HepG2 (cell line): ENCODE measurements around the gene OGT. TPM values are rescaled to one million over a fixed set of nuclear protein-coding genes. Genes with fewer than 3 reads are reported as not detected.

ENCODE experiments used
- ATAC-seq: fragments of 200-7000 bp; cut with Tn5 transposase; 3 replicates; pipeline ENCODE4 v1.9.1; 2020; ENCODE audit warnings: mild to moderate bottlenecking, moderate library complexity
- BruUV-seq: library from RNA; stranded (reverse); fragments of 400-500 nt; replicated peaks from 2 replicates; lab custom pipeline; 2021; lab: Mats Ljungman, UMichigan
- CTCF ChIA-PET: fragments of 300-600 bp; formaldehyde crosslinking; extraction: SDS; loops from one replicate; lab custom pipeline; 2021; ENCODE audit warnings: low total read pairs, inconsistent platforms, low intra/inter-chr PET ratio; lab: Yijun Ruan, JAX
- POLR2A ChIA-PET: fragments of 350-600 bp; sonication (Branson Sonifier 250); formaldehyde crosslinking; loops from one replicate; lab custom pipeline; 2020; ENCODE audit warnings: antibody characterized with exemption, inconsistent platforms; lab: Yijun Ruan, JAX
- DNase-seq: peaks from one replicate; pipeline ENCODE4 v3.0.0-alpha.2; 2015; ENCODE audit warnings: low spot score
- FAIRE-seq: peaks from 3 replicates; lab custom pipeline; 2011; peaks lifted over from hg19 to GRCh38; lab: Jason Lieb, UNC
- H2AFZ ChIP-seq: one replicate; pipeline ENCODE4 v1.6.1; 2011; ENCODE audit warnings: low read length, inconsistent platforms
- H3K27ac ChIP-seq: fragments of 300-600 bp; 3 replicates; pipeline ENCODE4 v1.8.0; 2011; ENCODE audit warnings: mixed run types, mild to moderate bottlenecking, mixed read lengths, low read length, inconsistent platforms; ENCODE audit not compliant: insufficient read depth; ENCODE audit errors: extremely low read length
- H3K27me3 ChIP-seq, 2 experiments: fragments of 200-600 bp in 1 of 2; 2 replicates in 1 of 2; 3 replicates in 1 of 2; pipeline versions ENCODE4 v1.6.0 to v1.8.0; 2011; ENCODE audit warnings: low read length in 2 of 2, mild to moderate bottlenecking in 2 of 2, moderate library complexity in 2 of 2, inconsistent platforms in 1 of 2; ENCODE audit not compliant: insufficient read depth in 2 of 2, control insufficient read depth in 1 of 2
- H3K36me3 ChIP-seq, 2 experiments: fragments of 200-600 bp in 1 of 2; replicated peaks in 1 of 2; 2 replicates in 1 of 2; 3 replicates in 1 of 2; pipeline versions ENCODE4 v1.5.1 to v1.8.0; 2011; ENCODE audit warnings: low read length in 2 of 2, inconsistent platforms in 1 of 2; ENCODE audit not compliant: insufficient read depth in 2 of 2, control insufficient read depth in 1 of 2
- H3K4me1 ChIP-seq: 2 replicates; pipeline ENCODE4 v1.5.1; 2012; ENCODE audit warnings: low read length, inconsistent platforms; ENCODE audit not compliant: insufficient read depth
- H3K4me2 ChIP-seq: 2 replicates; pipeline ENCODE4 v1.6.0; 2011; ENCODE audit warnings: low read depth, low read length, inconsistent platforms
- H3K4me3 ChIP-seq, 3 experiments: fragments of 200-600 bp in 1 of 3; sonication (generic), shearing (Covaris generic) in 1 of 3; replicated peaks in 1 of 3; 2 replicates each; pipeline ENCODE4 v1.5.1; 2011 to 2016; ENCODE audit warnings: low read length in 3 of 3, inconsistent platforms in 2 of 3, low read depth in 2 of 3, mild to moderate bottlenecking in 2 of 3, control low read depth in 1 of 3, mixed read lengths in 1 of 3; ENCODE audit not compliant: insufficient read depth in 1 of 3
- H3K79me2 ChIP-seq: one replicate; pipeline ENCODE4 v1.6.1; 2011; ENCODE audit warnings: low read length, inconsistent platforms; ENCODE audit not compliant: insufficient read depth
- H3K9ac ChIP-seq: 2 replicates; pipeline ENCODE4 v1.6.0; 2011; ENCODE audit warnings: mild to moderate bottlenecking, low read depth, low read length, inconsistent platforms; ENCODE audit not compliant: insufficient read depth
- H3K9me3 ChIP-seq: 2 replicates; pipeline ENCODE4 v1.5.1; 2012; ENCODE audit warnings: mild to moderate bottlenecking, low read length
- H4K20me1 ChIP-seq: 2 replicates; pipeline ENCODE4 v1.6.0; 2011; ENCODE audit warnings: inconsistent platforms, mild to moderate bottlenecking, low read length, moderate library complexity; ENCODE audit not compliant: insufficient read depth
- CBX5 ChIP-seq: sonication (generic); formaldehyde crosslinking; IDR thresholded peaks from 2 replicates; pipeline ENCODE4 v1.4.0; 2020; ENCODE audit warnings: missing genetic modification reagents, borderline replicate concordance
- CEBPB ChIP-seq: IDR thresholded peaks from 2 replicates; pipeline ENCODE4 v1.6.1; 2011; ENCODE audit warnings: low read depth, low read length, improper control_type of control experiment, borderline replicate concordance
- KLF11 ChIP-seq: IDR thresholded peaks from 2 replicates; pipeline ENCODE4 v1.6.1; 2016; ENCODE audit warnings: missing compliant biosample characterization
- MED13 ChIP-seq: sonication (generic); formaldehyde crosslinking; IDR thresholded peaks from 2 replicates; pipeline ENCODE4 v1.5.0; 2020; ENCODE audit warnings: missing genetic modification reagents
- PHF20 ChIP-seq: sonication (generic); formaldehyde crosslinking; IDR thresholded peaks from 2 replicates; pipeline ENCODE4 v1.5.0; 2020; ENCODE audit warnings: mild to moderate bottlenecking, missing genetic modification reagents
- YEATS4 ChIP-seq: sonication (generic); formaldehyde crosslinking; IDR thresholded peaks from 2 replicates; pipeline ENCODE4 v1.4.0; 2020; ENCODE audit warnings: missing genetic modification reagents, borderline replicate concordance
- ZNF431 ChIP-seq: sonication (generic); formaldehyde crosslinking; IDR thresholded peaks from 2 replicates; pipeline ENCODE4 v1.9.0; 2022; ENCODE audit warnings: missing genetic modification reagents, low read depth, mild to moderate bottlenecking, borderline replicate concordance
- WGBS: methylation state at CpG from one replicate; pipeline ENCODE4 v1.1.6; 2017; ENCODE audit warnings: low lambda C conversion rate; 5-methylcytosine and 5-hydroxymethylcytosine counted together
- in situ Hi-C: cut with HindIII; loops from 2 replicates; pipeline ENCODE4 v1.10.0; 2017; ENCODE audit warnings: low pct_unique_long_range_greater_than_20kb; ENCODE audit not compliant: extremely low pct_ligation_motif_present
- intact Hi-C: fragments of 100-400 bp; cut with micrococcal nuclease; formaldehyde crosslinking; loops from one replicate; pipeline ENCODE4 v1.10.0; 2022; ENCODE audit not compliant: unreplicated experiment
- polyA plus RNA-seq, 8 experiments: library from polyadenylated mRNA; depleted of rRNA in 3 of 8; stranded (reverse) in 7 of 8; unstranded in 1 of 8; fragments of >200 nt; fragmentation: Illumina TruSeq in 4 of 8; extraction: Trizol in 4 of 8; gene quantifications; 2 replicates each; pipeline versions ENCODE4 v1.2.1 to v1.2.3, GENCODE V29; 2011 to 2016; ENCODE audit warnings: low read depth in 4 of 8, missing spikeins in 1 of 8, mixed read lengths in 1 of 8; ENCODE audit not compliant: insufficient read depth in 1 of 8
- total RNA-seq, 5 experiments: library from RNA; depleted of rRNA; stranded (reverse); fragments of >200 nt; fragmentation: Illumina TruSeq; extraction: Trizol; gene quantifications; 2 replicates each; pipeline ENCODE4 v1.2.3, GENCODE V29; 2016; ENCODE audit warnings: low read depth in 1 of 5
- TF ChIP-seq, protein P1 (sequence below): sonication (generic); formaldehyde crosslinking; IDR thresholded peaks from 2 replicates; pipeline ENCODE4 v1.4.0; 2020; ENCODE audit warnings: missing genetic modification reagents

Gene OGT
- total and polyA plus RNA-seq, 2 of the 13 experiments (the other 11 are each of a cell fraction or from before 2014, with no cell fraction given) = 71.7 to 463 TPM

DNA sequence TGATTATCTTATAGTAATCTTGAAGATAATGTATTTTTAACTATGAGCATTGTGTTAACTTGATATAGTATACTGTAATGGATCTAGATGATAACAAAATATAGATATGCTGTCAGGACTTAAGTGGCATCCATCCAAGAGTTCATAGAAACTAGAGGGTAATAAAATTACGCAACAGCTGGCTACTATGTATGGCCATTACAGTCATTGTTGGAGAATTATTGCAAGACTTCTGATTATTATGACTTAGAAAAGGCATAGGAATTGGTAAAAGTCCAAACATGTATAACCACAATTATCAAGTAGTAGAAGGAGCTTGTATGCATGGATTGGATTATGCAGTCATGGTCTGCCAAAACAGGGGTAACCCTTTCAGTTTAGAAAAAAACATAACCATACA, 9.5 kb downstream of the OGT start:
- Histone ChIP-seq H4K20me1 (peaks cover 62% of the 10 kb centered on the region), H3K27me3 (no peaks in the 10 kb centered on the region), H3K4me2 (no peak overlapping the region), H3K4me3 (no peak overlapping the region), H2AFZ (no peak overlapping the region), H3K79me2 (peaks cover 92% of the 10 kb centered on the region), H3K4me1 (peaks cover 39% of the 10 kb centered on the region), H3K9me3 (no peaks in the 10 kb centered on the region), H3K27ac (no peak overlapping the region), H3K36me3 (peaks cover 4 to 33% of the 10 kb centered on the region in 2 experiments), H3K9ac (no peak overlapping the region)
- in situ Hi-C loops (no loop called here), intact Hi-C loops (no loop called here)
- POLR2A ChIA-PET = no interaction called here
- FAIRE-seq (no peak), DNase-seq (no peak), ATAC-seq (no peak)
- 100% methylated on average over 1 of the region's 1 CpG for WGBS
- CTCF ChIA-PET = no interaction called here
- no TSS peak for BruUV-seq
- TF ChIP-seq YEATS4 (CRISPR knock-in tag) (no peak), CEBPB (peak; percentile 66), PHF20 (CRISPR knock-in tag) (no peak)

DNA sequence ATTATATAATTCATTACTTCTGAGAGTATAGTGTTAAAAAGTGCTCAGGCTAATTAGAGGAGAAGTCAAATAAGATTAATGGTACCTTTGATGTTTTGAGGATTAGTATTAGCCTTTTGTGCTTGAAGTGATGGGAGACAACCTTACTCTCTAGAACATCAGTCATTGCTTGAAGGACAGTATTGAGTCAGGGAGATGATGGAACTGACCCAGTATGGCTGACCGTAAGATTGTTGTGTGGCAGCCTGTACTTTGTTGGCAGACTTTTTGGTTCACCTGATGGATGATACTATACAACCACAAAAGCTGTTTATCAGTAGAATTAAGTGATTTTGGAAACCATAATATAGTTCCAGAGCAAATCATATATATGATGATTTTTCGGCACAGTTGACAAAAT, 9.9 kb downstream of the OGT start:
- Histone ChIP-seq H3K9ac (no peak overlapping the region), H3K27ac (no peak overlapping the region), H3K27me3 (no peaks in the 10 kb centered on the region), H3K4me2 (no peak overlapping the region), H4K20me1 (peaks cover 60% of the 10 kb centered on the region), H3K79me2 (peaks cover 91% of the 10 kb centered on the region), H3K4me1 (peaks cover 35% of the 10 kb centered on the region), H3K36me3 (peaks cover 4 to 34% of the 10 kb centered on the region in 2 experiments), H3K9me3 (no peaks in the 10 kb centered on the region), H2AFZ (no peak overlapping the region), H3K4me3 (no peak overlapping the region)
- 97% methylated on average over 2 of the region's 2 CpGs for WGBS
- POLR2A ChIA-PET = interaction anchor here (1.1 kb wide), 1 partner anchor 11 kb away, joined by 3 read pairs; the partner anchor contains the start of gene OGT
- no peak for FAIRE-seq
- intact Hi-C loops = no loop called here
- no peak for ATAC-seq
- TF ChIP-seq, protein P1, sequence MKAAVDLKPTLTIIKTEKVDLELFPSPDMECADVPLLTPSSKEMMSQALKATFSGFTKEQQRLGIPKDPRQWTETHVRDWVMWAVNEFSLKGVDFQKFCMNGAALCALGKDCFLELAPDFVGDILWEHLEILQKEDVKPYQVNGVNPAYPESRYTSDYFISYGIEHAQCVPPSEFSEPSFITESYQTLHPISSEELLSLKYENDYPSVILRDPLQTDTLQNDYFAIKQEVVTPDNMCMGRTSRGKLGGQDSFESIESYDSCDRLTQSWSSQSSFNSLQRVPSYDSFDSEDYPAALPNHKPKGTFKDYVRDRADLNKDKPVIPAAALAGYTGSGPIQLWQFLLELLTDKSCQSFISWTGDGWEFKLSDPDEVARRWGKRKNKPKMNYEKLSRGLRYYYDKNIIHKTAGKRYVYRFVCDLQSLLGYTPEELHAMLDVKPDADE (CRISPR knock-in tag) = no peak
- TF ChIP-seq KLF11 (CRISPR knock-in tag) (no peak), ZNF431 (CRISPR knock-in tag) (no peak), MED13 (CRISPR knock-in tag) (no peak), CBX5 (CRISPR knock-in tag) (no peak)
- no TSS peak for BruUV-seq
- CTCF ChIA-PET = no interaction called here
- DNase-seq = no peak
- in situ Hi-C loops = no loop called here
